GM23248 (cell line): ENCODE data around the gene SIRT7.

Source experiments
- EZH2 ChIP-seq: fragments of 200-600 bp; sonication (generic); IDR thresholded peaks from 2 replicates; pipeline ENCODE4 v1.6.1; 2018; ENCODE audit warnings: antibody characterized with exemption, mild to moderate bottlenecking; ENCODE audit not compliant: insufficient read depth, poor library complexity, severe bottlenecking
- EZH2phosphoT487 ChIP-seq: fragments of 200-600 bp; sonication (generic); IDR thresholded peaks from 2 replicates; pipeline ENCODE4 v1.6.1; 2018; ENCODE audit warnings: antibody characterized with exemption, moderate library complexity, mild to moderate bottlenecking, low read depth; ENCODE audit not compliant: insufficient read depth

- TF ChIP-seq EZH2 (no peak), EZH2phosphoT487 (no peak)
Measured at GRCh38 chr17:81954131-81955057, 36.4 kb upstream of the SIRT7 start.
